Measurements from ENCODE around the gene ZCCHC24.

DNA sequence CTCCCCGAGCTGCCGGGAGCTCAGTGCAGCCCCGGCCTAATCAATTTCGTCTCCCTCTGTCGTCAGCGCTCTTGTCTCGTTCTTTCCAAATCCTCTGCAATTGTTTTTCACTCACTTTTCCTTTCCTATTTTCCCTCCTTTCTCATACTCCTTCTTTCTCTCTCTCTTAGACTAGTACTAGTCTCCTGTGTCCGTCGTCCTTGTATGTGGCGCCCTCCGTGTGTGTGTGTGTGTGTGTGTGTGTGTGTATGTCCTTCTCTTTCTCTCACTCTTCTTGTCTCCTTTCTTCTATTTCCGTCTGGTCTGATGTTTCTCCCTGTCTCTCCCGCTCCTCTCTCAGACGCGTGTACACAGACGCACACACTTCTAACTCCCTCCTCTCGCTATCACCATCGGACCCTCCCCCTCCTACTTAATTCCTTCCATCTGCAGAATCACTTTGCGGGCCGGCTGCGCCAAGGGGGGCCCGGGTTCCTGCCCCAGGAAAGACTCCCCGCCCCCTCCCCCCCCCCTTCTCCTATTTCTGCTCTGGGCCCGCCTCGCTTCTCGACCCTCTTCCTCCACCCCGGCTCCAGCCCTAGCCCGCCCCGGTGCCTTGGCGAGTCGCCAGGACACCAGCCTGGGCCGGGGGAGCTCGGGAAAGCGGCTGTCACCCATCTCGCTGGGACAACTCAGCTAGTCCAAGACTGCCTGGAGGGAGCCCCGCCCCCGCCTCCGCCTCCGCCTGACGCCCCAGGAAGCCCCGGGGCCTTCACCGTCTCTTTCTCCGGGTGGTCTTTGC lies 743 bp upstream of the ZCCHC24 start:
- TF ChIP-seq, protein P1, sequence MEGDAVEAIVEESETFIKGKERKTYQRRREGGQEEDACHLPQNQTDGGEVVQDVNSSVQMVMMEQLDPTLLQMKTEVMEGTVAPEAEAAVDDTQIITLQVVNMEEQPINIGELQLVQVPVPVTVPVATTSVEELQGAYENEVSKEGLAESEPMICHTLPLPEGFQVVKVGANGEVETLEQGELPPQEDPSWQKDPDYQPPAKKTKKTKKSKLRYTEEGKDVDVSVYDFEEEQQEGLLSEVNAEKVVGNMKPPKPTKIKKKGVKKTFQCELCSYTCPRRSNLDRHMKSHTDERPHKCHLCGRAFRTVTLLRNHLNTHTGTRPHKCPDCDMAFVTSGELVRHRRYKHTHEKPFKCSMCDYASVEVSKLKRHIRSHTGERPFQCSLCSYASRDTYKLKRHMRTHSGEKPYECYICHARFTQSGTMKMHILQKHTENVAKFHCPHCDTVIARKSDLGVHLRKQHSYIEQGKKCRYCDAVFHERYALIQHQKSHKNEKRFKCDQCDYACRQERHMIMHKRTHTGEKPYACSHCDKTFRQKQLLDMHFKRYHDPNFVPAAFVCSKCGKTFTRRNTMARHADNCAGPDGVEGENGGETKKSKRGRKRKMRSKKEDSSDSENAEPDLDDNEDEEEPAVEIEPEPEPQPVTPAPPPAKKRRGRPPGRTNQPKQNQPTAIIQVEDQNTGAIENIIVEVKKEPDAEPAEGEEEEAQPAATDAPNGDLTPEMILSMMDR (IDR thresholded peaks at IDR 0.05 in 8 of 11, conservative IDR thresholded peaks at IDR 0.05 in 3 of 11) = peak in 1 of 11 experiments; percentile 4
- TF ChIP-seq POLR2A (IDR thresholded peaks at IDR 0.05) (no peak), POLR2AphosphoS5 (IDR thresholded peaks at IDR 0.05) (peak in 1 of 3 donors; percentile 8)
